ENCODE data around the gene EGFLAM. TPM values are rescaled to one million over a fixed set of nuclear protein-coding genes. Genes with fewer than 3 reads are reported as not detected.
A peak's percentile ranks its signal among the peaks of the same experiment; 100 is the strongest.

Gene EGFLAM
- total RNA-seq, 1 experiment from 2014 or later: 1.1 TPM

DNA sequence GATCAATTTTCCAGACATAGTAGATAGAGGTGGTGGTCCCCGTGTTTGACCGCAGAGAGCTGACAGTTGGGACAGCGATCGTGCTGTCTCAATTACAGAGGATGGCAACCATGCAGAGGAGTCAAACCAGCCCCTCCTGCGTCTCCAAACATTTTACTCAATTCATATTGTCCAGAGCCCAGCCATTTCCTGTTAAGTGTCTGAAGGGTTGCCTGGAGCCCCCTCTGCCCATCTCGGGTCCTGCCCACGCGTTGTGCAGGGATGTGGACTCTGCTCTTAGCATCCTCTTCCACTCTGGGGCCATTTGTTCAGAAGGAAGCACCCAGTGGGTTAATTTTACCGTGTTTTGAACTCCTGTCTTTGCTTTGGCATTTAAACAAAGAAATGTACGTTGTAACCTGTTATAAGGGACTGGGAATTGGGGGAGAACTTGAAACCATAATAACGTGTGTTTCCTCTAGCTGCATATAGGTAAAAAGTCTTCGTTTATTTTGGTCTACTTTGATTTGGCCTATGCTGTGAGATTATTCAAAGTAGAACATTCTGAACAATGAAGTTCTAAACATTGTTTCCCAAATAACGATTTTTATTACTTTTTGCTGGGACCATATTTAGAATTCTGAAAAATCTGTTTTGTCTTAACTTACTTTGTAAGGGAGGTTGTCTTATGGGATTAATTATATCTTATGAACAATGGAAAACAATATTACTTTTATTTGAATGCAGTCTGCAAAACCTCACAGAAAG is 876 bp downstream of the EGFLAM start (continued):
- TF ChIP-seq, protein P1, sequence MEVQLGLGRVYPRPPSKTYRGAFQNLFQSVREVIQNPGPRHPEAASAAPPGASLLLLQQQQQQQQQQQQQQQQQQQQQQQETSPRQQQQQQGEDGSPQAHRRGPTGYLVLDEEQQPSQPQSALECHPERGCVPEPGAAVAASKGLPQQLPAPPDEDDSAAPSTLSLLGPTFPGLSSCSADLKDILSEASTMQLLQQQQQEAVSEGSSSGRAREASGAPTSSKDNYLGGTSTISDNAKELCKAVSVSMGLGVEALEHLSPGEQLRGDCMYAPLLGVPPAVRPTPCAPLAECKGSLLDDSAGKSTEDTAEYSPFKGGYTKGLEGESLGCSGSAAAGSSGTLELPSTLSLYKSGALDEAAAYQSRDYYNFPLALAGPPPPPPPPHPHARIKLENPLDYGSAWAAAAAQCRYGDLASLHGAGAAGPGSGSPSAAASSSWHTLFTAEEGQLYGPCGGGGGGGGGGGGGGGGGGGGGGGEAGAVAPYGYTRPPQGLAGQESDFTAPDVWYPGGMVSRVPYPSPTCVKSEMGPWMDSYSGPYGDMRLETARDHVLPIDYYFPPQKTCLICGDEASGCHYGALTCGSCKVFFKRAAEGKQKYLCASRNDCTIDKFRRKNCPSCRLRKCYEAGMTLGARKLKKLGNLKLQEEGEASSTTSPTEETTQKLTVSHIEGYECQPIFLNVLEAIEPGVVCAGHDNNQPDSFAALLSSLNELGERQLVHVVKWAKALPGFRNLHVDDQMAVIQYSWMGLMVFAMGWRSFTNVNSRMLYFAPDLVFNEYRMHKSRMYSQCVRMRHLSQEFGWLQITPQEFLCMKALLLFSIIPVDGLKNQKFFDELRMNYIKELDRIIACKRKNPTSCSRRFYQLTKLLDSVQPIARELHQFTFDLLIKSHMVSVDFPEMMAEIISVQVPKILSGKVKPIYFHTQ (CRISPR knock-in tag; IDR thresholded peaks at IDR 0.05): no peak
- TF ChIP-seq ZNF671 (CRISPR knock-in tag; IDR thresholded peaks at IDR 0.05) (no peak), ZNF232 (CRISPR knock-in tag; IDR thresholded peaks at IDR 0.05) (no peak), CBFB (CRISPR knock-in tag; IDR thresholded peaks at IDR 0.05; ENCODE audit: low read depth) (no peak), ZNF263 (CRISPR knock-in tag; IDR thresholded peaks at IDR 0.05; ENCODE audit: low read depth) (no peak), TP53 (CRISPR knock-in tag; IDR thresholded peaks at IDR 0.05) (no peak), MYBL2 (CRISPR knock-in tag; IDR thresholded peaks at IDR 0.05) (no peak)
- TF ChIP-seq, protein P2, sequence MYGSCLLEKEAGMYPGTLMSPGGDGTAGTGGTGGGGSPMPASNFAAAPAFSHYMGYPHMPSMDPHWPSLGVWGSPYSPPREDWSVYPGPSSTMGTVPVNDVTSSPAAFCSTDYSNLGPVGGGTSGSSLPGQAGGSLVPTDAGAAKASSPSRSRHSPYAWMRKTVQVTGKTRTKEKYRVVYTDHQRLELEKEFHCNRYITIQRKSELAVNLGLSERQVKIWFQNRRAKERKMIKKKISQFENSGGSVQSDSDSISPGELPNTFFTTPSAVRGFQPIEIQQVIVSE (CRISPR knock-in tag; IDR thresholded peaks at IDR 0.05; ENCODE audit: borderline replicate concordance): no peak
- TF ChIP-seq, protein P3, sequence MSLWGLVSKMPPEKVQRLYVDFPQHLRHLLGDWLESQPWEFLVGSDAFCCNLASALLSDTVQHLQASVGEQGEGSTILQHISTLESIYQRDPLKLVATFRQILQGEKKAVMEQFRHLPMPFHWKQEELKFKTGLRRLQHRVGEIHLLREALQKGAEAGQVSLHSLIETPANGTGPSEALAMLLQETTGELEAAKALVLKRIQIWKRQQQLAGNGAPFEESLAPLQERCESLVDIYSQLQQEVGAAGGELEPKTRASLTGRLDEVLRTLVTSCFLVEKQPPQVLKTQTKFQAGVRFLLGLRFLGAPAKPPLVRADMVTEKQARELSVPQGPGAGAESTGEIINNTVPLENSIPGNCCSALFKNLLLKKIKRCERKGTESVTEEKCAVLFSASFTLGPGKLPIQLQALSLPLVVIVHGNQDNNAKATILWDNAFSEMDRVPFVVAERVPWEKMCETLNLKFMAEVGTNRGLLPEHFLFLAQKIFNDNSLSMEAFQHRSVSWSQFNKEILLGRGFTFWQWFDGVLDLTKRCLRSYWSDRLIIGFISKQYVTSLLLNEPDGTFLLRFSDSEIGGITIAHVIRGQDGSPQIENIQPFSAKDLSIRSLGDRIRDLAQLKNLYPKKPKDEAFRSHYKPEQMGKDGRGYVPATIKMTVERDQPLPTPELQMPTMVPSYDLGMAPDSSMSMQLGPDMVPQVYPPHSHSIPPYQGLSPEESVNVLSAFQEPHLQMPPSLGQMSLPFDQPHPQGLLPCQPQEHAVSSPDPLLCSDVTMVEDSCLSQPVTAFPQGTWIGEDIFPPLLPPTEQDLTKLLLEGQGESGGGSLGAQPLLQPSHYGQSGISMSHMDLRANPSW (CRISPR knock-in tag; conservative IDR thresholded peaks at IDR 0.05; ENCODE audit: low read depth): no peak

DNA sequence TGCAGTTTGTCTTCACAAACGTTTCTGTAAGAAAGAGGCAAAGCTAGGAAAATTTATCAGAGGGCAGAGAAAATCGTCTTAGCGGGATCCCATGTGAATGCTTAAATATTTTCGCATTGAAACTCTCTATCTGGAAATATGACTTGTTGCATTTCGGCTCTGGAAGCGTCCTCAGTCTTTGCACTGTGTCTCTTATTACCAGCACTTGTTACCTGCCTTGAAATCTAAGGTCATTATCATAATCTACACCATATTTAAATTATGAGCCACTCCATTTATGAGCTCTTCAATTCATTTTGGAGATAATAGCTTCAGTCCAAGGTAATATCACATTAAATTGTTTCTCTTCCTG is 1.4 kb downstream of the EGFLAM start:
- DNase-seq (ENCODE audit: low spot score): no peak
- no peak overlapping the region for H3K27ac Mint-ChIP-seq
- no peak for TF ChIP-seq GABPB1 (CRISPR knock-in tag; IDR thresholded peaks at IDR 0.05)
- no peak for TF ChIP-seq TP53 (CRISPR knock-in tag; IDR thresholded peaks at IDR 0.05)
- TF ChIP-seq ZNF416 (CRISPR knock-in tag; IDR thresholded peaks at IDR 0.05): no peak
- TF ChIP-seq, protein P4, sequence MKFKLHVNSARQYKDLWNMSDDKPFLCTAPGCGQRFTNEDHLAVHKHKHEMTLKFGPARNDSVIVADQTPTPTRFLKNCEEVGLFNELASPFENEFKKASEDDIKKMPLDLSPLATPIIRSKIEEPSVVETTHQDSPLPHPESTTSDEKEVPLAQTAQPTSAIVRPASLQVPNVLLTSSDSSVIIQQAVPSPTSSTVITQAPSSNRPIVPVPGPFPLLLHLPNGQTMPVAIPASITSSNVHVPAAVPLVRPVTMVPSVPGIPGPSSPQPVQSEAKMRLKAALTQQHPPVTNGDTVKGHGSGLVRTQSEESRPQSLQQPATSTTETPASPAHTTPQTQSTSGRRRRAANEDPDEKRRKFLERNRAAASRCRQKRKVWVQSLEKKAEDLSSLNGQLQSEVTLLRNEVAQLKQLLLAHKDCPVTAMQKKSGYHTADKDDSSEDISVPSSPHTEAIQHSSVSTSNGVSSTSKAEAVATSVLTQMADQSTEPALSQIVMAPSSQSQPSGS (CRISPR knock-in tag; IDR thresholded peaks at IDR 0.05; ENCODE audit: borderline replicate concordance, low read depth): no peak
- TF ChIP-seq RELA (CRISPR knock-in tag; IDR thresholded peaks at IDR 0.05; ENCODE audit: borderline replicate concordance): no peak
- TF ChIP-seq JUN (CRISPR knock-in tag; IDR thresholded peaks at IDR 0.05): no peak
- TF ChIP-seq, protein P2 (CRISPR knock-in tag; IDR thresholded peaks at IDR 0.05; ENCODE audit: borderline replicate concordance): no peak
- no peak for TF ChIP-seq MYBL2 (CRISPR knock-in tag; IDR thresholded peaks at IDR 0.05)
- no peak for TF ChIP-seq SMAD4 (CRISPR knock-in tag; IDR thresholded peaks at IDR 0.05)
- TF ChIP-seq, protein P5, sequence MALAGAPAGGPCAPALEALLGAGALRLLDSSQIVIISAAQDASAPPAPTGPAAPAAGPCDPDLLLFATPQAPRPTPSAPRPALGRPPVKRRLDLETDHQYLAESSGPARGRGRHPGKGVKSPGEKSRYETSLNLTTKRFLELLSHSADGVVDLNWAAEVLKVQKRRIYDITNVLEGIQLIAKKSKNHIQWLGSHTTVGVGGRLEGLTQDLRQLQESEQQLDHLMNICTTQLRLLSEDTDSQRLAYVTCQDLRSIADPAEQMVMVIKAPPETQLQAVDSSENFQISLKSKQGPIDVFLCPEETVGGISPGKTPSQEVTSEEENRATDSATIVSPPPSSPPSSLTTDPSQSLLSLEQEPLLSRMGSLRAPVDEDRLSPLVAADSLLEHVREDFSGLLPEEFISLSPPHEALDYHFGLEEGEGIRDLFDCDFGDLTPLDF (CRISPR knock-in tag; IDR thresholded peaks at IDR 0.05): no peak
- TF ChIP-seq TEAD1 (CRISPR knock-in tag; IDR thresholded peaks at IDR 0.05): no peak
- TF ChIP-seq CBFB (CRISPR knock-in tag; IDR thresholded peaks at IDR 0.05; ENCODE audit: low read depth): no peak
- TF ChIP-seq, protein P6, sequence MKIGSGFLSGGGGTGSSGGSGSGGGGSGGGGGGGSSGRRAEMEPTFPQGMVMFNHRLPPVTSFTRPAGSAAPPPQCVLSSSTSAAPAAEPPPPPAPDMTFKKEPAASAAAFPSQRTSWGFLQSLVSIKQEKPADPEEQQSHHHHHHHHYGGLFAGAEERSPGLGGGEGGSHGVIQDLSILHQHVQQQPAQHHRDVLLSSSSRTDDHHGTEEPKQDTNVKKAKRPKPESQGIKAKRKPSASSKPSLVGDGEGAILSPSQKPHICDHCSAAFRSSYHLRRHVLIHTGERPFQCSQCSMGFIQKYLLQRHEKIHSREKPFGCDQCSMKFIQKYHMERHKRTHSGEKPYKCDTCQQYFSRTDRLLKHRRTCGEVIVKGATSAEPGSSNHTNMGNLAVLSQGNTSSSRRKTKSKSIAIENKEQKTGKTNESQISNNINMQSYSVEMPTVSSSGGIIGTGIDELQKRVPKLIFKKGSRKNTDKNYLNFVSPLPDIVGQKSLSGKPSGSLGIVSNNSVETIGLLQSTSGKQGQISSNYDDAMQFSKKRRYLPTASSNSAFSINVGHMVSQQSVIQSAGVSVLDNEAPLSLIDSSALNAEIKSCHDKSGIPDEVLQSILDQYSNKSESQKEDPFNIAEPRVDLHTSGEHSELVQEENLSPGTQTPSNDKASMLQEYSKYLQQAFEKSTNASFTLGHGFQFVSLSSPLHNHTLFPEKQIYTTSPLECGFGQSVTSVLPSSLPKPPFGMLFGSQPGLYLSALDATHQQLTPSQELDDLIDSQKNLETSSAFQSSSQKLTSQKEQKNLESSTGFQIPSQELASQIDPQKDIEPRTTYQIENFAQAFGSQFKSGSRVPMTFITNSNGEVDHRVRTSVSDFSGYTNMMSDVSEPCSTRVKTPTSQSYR (CRISPR knock-in tag; IDR thresholded peaks at IDR 0.05): no peak
- no peak for TF ChIP-seq RORB (CRISPR knock-in tag; IDR thresholded peaks at IDR 0.05)
- TF ChIP-seq, protein P7, sequence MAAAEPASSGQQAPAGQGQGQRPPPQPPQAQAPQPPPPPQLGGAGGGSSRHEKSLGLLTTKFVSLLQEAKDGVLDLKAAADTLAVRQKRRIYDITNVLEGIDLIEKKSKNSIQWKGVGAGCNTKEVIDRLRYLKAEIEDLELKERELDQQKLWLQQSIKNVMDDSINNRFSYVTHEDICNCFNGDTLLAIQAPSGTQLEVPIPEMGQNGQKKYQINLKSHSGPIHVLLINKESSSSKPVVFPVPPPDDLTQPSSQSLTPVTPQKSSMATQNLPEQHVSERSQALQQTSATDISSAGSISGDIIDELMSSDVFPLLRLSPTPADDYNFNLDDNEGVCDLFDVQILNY (CRISPR knock-in tag; IDR thresholded peaks at IDR 0.05): no peak
- TF ChIP-seq GRHL2 (CRISPR knock-in tag; IDR thresholded peaks at IDR 0.05; ENCODE audit: insufficient replicate concordance, severe bottlenecking): no peak

More for the DNA sequence above, 1.4 kb downstream of the EGFLAM start:
- Mint-ChIP-seq H3K4me3 (peak overlapping the region; percentile 85), H3K36me3 (no peaks in the 10 kb centered on the region), H3K27me3 (ENCODE audit: low read depth) (peaks cover 92% of the 10 kb centered on the region), H3K9me3 (no peaks in the 10 kb centered on the region), H3K4me1 (peaks cover 23% of the 10 kb centered on the region)
- POLR2A ChIA-PET: no interaction called here
- no peak for ATAC-seq
- CTCF ChIA-PET: no interaction called here
